Measurements from ENCODE around the gene OR14K1. TPM values are rescaled to one million over a fixed set of nuclear protein-coding genes. Genes with fewer than 3 reads are reported as not detected.

OR14K1 gene
- polyA plus RNA-seq, 3 donors: not detected

DNA sequence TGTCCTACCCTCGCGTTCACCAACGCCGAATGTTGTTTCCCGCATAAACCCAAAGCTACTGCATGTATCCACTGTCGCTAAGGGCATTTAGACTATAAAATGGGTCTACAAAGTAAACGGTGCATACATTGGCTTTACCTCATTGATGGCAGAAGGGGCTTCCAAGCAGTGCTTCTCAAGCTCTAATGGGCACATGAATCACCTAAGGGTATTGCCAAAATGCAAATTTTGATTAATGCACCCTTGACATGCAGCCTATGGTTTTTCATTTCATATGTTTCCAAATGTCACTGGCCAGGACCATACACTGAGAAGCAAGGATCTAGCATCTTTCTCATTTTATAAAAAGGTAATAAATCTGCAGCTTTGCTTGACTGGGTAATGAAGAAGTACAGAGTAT is 24.7 kb upstream of the OR14K1 start:
- H3K4me1 Mint-ChIP-seq: no peaks in the 10 kb centered on the region

DNA sequence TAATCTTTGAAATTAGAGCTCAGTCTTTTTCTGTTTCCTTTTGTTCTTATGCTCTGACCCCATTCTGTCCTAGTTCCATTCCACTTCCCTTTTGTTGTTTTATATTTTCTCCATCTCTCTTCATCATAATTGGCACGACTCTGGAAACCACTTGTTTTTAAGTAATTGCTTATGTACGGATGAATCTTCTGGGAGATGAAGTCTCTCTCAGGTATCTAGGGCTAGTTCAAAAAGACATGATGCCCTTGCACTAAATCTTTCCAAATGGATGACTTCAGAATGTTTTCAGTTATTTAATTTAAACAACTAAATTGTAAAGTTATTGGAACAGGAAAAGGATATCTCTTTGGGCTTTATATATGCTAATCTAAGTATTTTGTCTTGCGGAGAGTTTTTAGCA is 21.9 kb upstream of the OR14K1 start, which contains the start of gene OR6F1:
OR6F1 (minus strand) TSS at position 101 of the 400 bp plus-strand sequence. CDS start 3,891 bp downstream, outside the sequence.
- Histone ChIP-seq H2AFZ (ENCODE audit: insufficient read depth, low read depth, low read length, poor library complexity, severe bottlenecking) (no peak within 1 kb of the TSS), H3K4me1 (ENCODE audit: control insufficient read depth in 1 of 2, insufficient read depth in 2 of 2, low read length in 2 of 2) (no peaks in the 10 kb centered on the region), H3K79me2 (ENCODE audit: insufficient read depth, low read length) (no peaks in the 10 kb centered on the region), H4K20me1 (ENCODE audit: insufficient read depth, low read length) (no peaks in the 10 kb centered on the region), H3K9me3 (replicated peaks in 1 of 2; ENCODE audit: control insufficient read depth in 1 of 2, insufficient read depth in 1 of 2, low read length in 2 of 2) (peaks cover 6% of the 10 kb centered on the region in 2 donors), H3K4me3 (replicated peaks in 1 of 3; ENCODE audit: low read depth in 2 of 3, low read length in 3 of 3) (no peak within 1 kb of the TSS), H3K36me3 (replicated peaks in 1 of 2; ENCODE audit: control insufficient read depth in 1 of 2, insufficient read depth in 2 of 2, low read length in 2 of 2) (no peaks in the 10 kb centered on the region), H3K4me2 (replicated peaks; ENCODE audit: extremely low read depth, low read length, poor library complexity, severe bottlenecking) (no peak within 1 kb of the TSS), H3K27me3 (ENCODE audit: control insufficient read depth in 2 of 2, insufficient read depth in 2 of 2, low read length in 2 of 2) (no peaks in the 10 kb centered on the region), H3K27ac (ENCODE audit: low read depth in 1 of 2, low read length in 2 of 2) (no peak within 1 kb of the TSS), H3K9ac (ENCODE audit: insufficient read depth, low read length, poor library complexity, severe bottlenecking) (no peak within 1 kb of the TSS)
- Mint-ChIP-seq H3K4me3 (no peak within 1 kb of the TSS), H3K27ac (no peak within 1 kb of the TSS), H3K9me3 (peaks cover 0 to 8% (median 2%) of the 10 kb centered on the region in 7 donors), H3K36me3 (no peaks in the 10 kb centered on the region), H3K27me3 (ENCODE audit: low read depth in 3 of 3) (no peaks in the 10 kb centered on the region), H3K4me1 (no peaks in the 10 kb centered on the region)
- TF ChIP-seq, protein P1, sequence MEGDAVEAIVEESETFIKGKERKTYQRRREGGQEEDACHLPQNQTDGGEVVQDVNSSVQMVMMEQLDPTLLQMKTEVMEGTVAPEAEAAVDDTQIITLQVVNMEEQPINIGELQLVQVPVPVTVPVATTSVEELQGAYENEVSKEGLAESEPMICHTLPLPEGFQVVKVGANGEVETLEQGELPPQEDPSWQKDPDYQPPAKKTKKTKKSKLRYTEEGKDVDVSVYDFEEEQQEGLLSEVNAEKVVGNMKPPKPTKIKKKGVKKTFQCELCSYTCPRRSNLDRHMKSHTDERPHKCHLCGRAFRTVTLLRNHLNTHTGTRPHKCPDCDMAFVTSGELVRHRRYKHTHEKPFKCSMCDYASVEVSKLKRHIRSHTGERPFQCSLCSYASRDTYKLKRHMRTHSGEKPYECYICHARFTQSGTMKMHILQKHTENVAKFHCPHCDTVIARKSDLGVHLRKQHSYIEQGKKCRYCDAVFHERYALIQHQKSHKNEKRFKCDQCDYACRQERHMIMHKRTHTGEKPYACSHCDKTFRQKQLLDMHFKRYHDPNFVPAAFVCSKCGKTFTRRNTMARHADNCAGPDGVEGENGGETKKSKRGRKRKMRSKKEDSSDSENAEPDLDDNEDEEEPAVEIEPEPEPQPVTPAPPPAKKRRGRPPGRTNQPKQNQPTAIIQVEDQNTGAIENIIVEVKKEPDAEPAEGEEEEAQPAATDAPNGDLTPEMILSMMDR (IDR thresholded peaks at IDR 0.05): no peak
- intact Hi-C loops (cut with micrococcal nuclease): no loop called here
- DNase-seq: no peak
- WGBS (ENCODE audit: insufficient coverage): no CpG with 5 or more reads among the region's 3 CpGs

More for the DNA sequence above, 24.7 kb upstream of the OR14K1 start:
- H3K4me2 ChIP-seq (replicated peaks; ENCODE audit: extremely low read depth, low read length, poor library complexity, severe bottlenecking): no peak overlapping the region
- no peaks in the 10 kb centered on the region for H3K9me3 ChIP-seq (replicated peaks in 1 of 2; ENCODE audit: control insufficient read depth in 1 of 2, insufficient read depth in 1 of 2, low read length in 2 of 2)
- no peaks in the 10 kb centered on the region for H4K20me1 ChIP-seq (ENCODE audit: insufficient read depth, low read length)
- intact Hi-C loops (cut with micrococcal nuclease): no loop called here
- H3K4me3 ChIP-seq (replicated peaks in 1 of 3; ENCODE audit: low read depth in 2 of 3, low read length in 3 of 3): no peak overlapping the region
- TF ChIP-seq, protein P1 (IDR thresholded peaks at IDR 0.05): no peak
- H3K79me2 ChIP-seq (ENCODE audit: insufficient read depth, low read length): no peaks in the 10 kb centered on the region
- H3K36me3 ChIP-seq (replicated peaks in 1 of 2; ENCODE audit: control insufficient read depth in 1 of 2, insufficient read depth in 2 of 2, low read length in 2 of 2): no peaks in the 10 kb centered on the region
- H3K4me3 Mint-ChIP-seq: no peak overlapping the region
- no peak overlapping the region for H3K27ac Mint-ChIP-seq
- no peak overlapping the region for H3K9ac ChIP-seq (ENCODE audit: insufficient read depth, low read length, poor library complexity, severe bottlenecking)
- 100% methylated on average over 7 of the region's 7 CpGs for WGBS (ENCODE audit: insufficient coverage)
- no peak for DNase-seq
- no peak overlapping the region for H3K27ac ChIP-seq (ENCODE audit: low read depth in 1 of 2, low read length in 2 of 2)
- no peaks in the 10 kb centered on the region for H3K27me3 ChIP-seq (ENCODE audit: control insufficient read depth in 2 of 2, insufficient read depth in 2 of 2, low read length in 2 of 2)
- H3K27me3 Mint-ChIP-seq (ENCODE audit: low read depth in 3 of 3): no peaks in the 10 kb centered on the region
- H3K36me3 Mint-ChIP-seq: no peaks in the 10 kb centered on the region
- no peak overlapping the region for H2AFZ ChIP-seq (ENCODE audit: insufficient read depth, low read depth, low read length, poor library complexity, severe bottlenecking)
- peaks cover 0 to 6% (median 2%) of the 10 kb centered on the region in 7 donors for H3K9me3 Mint-ChIP-seq
- H3K4me1 ChIP-seq (ENCODE audit: control insufficient read depth in 1 of 2, insufficient read depth in 2 of 2, low read length in 2 of 2): no peaks in the 10 kb centered on the region

Measured in CD14-positive monocyte (primary cell).